Astrocyte (in vitro differentiated cells and primary cell): Measurements from ENCODE around the gene TMEM138. TPM values are rescaled to one million over a fixed set of nuclear protein-coding genes. Genes with fewer than 3 reads are reported as not detected.

Experiments
- DNase-seq: peaks from one replicate; pipeline ENCODE4 v3.0.0-alpha.2; 2010; ENCODE audit warnings: low read depth
- FAIRE-seq: peaks from 2 replicates; lab custom pipeline; 2011; peaks lifted over from hg19 to GRCh38; lab: Jason Lieb, UNC
- H2AFZ ChIP-seq: 2 replicates; pipeline ENCODE4 v1.6.0; 2012; ENCODE audit warnings: low read depth, low read length, inconsistent platforms
- H3K27ac ChIP-seq: 2 replicates; pipeline ENCODE4 v1.5.1; 2011; ENCODE audit warnings: low read depth, low read length, inconsistent platforms
- H3K27me3 ChIP-seq: 2 replicates; pipeline ENCODE4 v1.6.0; 2011; ENCODE audit warnings: low read length, inconsistent platforms; ENCODE audit not compliant: insufficient read depth
- H3K36me3 ChIP-seq: 2 replicates; pipeline ENCODE4 v1.5.1; 2011; ENCODE audit warnings: low read length, inconsistent platforms; ENCODE audit not compliant: insufficient read depth
- H3K4me1 ChIP-seq: 2 replicates; pipeline ENCODE4 v1.5.1; 2011; ENCODE audit warnings: low read length, inconsistent platforms; ENCODE audit not compliant: insufficient read depth
- H3K4me2 ChIP-seq: 2 replicates; pipeline ENCODE4 v1.6.0; 2012; ENCODE audit warnings: low read length, inconsistent platforms
- H3K4me3 ChIP-seq: 2 replicates; pipeline ENCODE4 v1.5.1; 2011; ENCODE audit warnings: low read depth, mild to moderate bottlenecking, low read length, inconsistent platforms; ENCODE audit not compliant: insufficient read depth
- H3K79me2 ChIP-seq: 2 replicates; pipeline ENCODE4 v1.6.0; 2012; ENCODE audit warnings: mild to moderate bottlenecking, low read length, inconsistent platforms; ENCODE audit not compliant: insufficient read depth
- H3K9ac ChIP-seq: 2 replicates; pipeline ENCODE4 v1.6.0; 2012; ENCODE audit warnings: mild to moderate bottlenecking, low read length, inconsistent platforms
- H3K9me3 ChIP-seq: 2 replicates; pipeline ENCODE4 v1.5.1; 2012; ENCODE audit warnings: low read depth, mild to moderate bottlenecking, low read length, inconsistent platforms; ENCODE audit not compliant: insufficient read depth
- H4K20me1 ChIP-seq: 2 replicates; pipeline ENCODE4 v1.6.0; 2012; ENCODE audit warnings: low read length, inconsistent platforms; ENCODE audit not compliant: insufficient read depth
- H3K27ac Mint-ChIP-seq: one replicate; pipeline ENCODE4 v1.8.0; 2021; ENCODE audit warnings: mild to moderate bottlenecking, mixed read lengths; ENCODE audit not compliant: unreplicated experiment
- H3K27me3 Mint-ChIP-seq: one replicate; pipeline ENCODE4 v1.8.0; 2021; ENCODE audit warnings: low read depth, mixed read lengths; ENCODE audit not compliant: unreplicated experiment
- H3K36me3 Mint-ChIP-seq: one replicate; pipeline ENCODE4 v1.8.0; 2021; ENCODE audit warnings: low read depth, mixed read lengths; ENCODE audit not compliant: unreplicated experiment
- H3K4me1 Mint-ChIP-seq: one replicate; pipeline ENCODE4 v1.8.0; 2021; ENCODE audit warnings: low read depth, mixed read lengths; ENCODE audit not compliant: unreplicated experiment
- H3K4me3 Mint-ChIP-seq: one replicate; pipeline ENCODE4 v1.8.0; 2021; ENCODE audit warnings: mild to moderate bottlenecking, moderate library complexity, mixed read lengths; ENCODE audit not compliant: unreplicated experiment
- H3K9me3 Mint-ChIP-seq: one replicate; pipeline ENCODE4 v1.8.0; 2021; ENCODE audit warnings: mild to moderate bottlenecking, mixed read lengths; ENCODE audit not compliant: unreplicated experiment
- CTCF ChIP-seq: IDR thresholded peaks from 2 replicates; pipeline ENCODE4 v1.5.1; 2011; ENCODE audit warnings: low read depth, mild to moderate bottlenecking, inconsistent platforms, low read length, moderate library complexity; ENCODE audit not compliant: insufficient read depth
- EZH2 ChIP-seq: IDR thresholded peaks from 2 replicates; pipeline ENCODE4 v1.6.1; 2012; ENCODE audit warnings: mild to moderate bottlenecking, low read length, inconsistent platforms; ENCODE audit not compliant: insufficient read depth
- total RNA-seq: library from RNA; stranded (reverse); gene quantifications from 2 replicates; pipeline ENCODE4 v1.2.1, GENCODE V29; 2021

TMEM138 gene
- total RNA-seq, 1 donor from 2014 or later: 36.8 TPM

DNA sequence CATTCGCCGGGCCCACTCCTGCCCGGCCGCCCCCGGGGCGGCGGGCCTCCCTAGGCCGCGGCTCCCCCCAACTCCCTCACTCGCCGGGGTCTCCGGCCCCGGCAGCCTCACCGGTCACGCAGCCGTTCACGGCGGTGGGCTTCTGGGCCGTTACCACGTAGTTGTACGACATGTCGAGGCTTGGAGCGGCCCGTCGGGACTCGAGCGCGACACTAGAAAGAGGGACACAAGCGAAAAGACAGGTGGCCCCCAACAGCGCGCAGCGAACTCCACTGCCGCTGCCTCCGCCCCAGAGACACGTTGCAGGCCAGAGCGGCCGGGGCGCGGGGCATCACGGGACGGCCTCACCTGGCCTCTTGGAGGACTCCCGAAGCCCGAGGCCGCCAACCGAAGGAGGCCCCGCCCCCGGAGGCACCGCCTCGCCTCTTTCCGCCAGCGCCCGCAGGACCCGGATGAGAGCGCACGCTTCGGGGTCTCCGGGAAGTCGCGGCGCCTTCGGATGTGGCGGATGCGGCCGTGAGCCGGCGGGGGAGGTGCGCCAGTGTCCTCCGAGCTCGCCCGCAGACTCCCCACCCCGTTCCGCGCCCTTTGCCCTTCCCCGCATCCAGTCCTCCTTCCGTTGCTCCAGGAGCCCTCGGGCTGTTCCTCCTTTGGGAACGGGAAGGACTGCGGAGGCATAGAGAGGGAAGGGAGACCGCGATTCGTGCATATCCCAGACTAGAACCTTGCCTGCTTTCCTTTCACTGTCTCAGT, 29.2 kb upstream of the TMEM138 start, which contains the start of the genes DDB1 and TKFC:
Gene DDB1, minus strand, starts transcription at position 309 of the 753 bp plus-strand sequence. Its CDS starts 137 bp downstream, at position 172.
Gene TKFC, plus strand, starts transcription at position 432 of the 753 bp plus-strand sequence. CDS start 1,501 bp downstream, outside the sequence.
- no peak for FAIRE-seq
- Histone ChIP-seq H3K9ac (peak within 1 kb of the TSS; percentile 100), H3K4me1 (peaks cover 31% of the 10 kb centered on the region), H3K27me3 (no peaks in the 10 kb centered on the region), H3K4me3 (peak within 1 kb of the TSS; percentile 88), H3K9me3 (no peaks in the 10 kb centered on the region), H3K27ac (peak within 1 kb of the TSS; percentile 94), H4K20me1 (peaks cover 42% of the 10 kb centered on the region), H3K4me2 (peak within 1 kb of the TSS; percentile 98), H3K36me3 (peaks cover 16% of the 10 kb centered on the region), H2AFZ (peak within 1 kb of the TSS; percentile 97), H3K79me2 (peaks cover 54% of the 10 kb centered on the region)
- H3K27ac Mint-ChIP-seq: peak within 1 kb of the TSS; percentile 77
- no peaks in the 10 kb centered on the region for H3K27me3 Mint-ChIP-seq
- peaks cover 40% of the 10 kb centered on the region for H3K4me1 Mint-ChIP-seq
- peaks cover 2% of the 10 kb centered on the region for H3K36me3 Mint-ChIP-seq
- DNase-seq: peak; percentile 79
- TF ChIP-seq CTCF: no peak
- no peak for TF ChIP-seq EZH2
- peak within 1 kb of the TSS; percentile 98 for H3K4me3 Mint-ChIP-seq
- H3K9me3 Mint-ChIP-seq: no peaks in the 10 kb centered on the region

DNA sequence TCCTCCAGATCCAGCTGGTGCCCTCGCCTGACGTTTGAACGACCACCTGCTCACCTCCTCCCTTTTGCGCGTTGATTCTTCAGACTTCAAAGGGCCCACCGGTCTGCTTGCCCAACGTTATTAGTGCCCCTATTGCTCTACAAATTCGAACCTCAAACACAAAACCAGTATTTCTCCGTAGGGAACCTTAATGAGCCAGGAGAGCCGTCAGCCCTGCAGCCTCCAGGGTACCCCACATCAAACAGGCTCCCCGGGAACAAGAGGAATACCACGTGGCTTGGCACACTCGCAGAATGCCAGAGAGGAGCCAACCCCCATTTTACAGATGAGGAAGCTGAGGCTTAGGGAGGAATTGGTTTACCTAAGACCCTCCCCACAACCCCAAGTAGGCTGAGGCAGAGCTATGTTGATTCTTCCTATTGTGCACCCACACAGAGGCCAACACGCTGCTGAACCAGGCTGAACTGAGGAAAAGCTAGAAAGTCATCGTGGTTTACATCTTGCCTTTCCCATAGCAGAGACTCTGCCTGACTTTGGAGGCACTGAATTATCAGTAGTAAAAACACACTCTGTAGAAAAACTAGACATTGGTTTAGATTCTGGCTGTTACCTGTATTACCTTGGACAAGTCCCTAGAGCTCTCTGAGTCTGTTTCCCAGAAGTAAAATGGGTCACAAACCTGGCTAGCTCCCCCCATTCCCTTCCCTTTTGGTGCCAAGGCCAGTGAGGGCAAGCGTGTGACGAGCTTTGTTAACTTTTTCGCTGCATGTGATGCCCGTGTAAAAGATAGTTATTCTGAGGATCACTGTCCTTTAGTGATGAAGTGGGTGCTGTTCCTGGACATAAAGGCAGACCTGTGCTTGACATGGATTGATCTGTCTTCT, 28.4 kb upstream of the TMEM138 start:
- peak overlapping the region; percentile 97 for H2AFZ ChIP-seq
- H3K36me3 ChIP-seq: peaks cover 13% of the 10 kb centered on the region
- peaks cover 36% of the 10 kb centered on the region for H4K20me1 ChIP-seq
- H3K4me3 ChIP-seq: peak overlapping the region; percentile 88
- H3K36me3 Mint-ChIP-seq: peaks cover 7% of the 10 kb centered on the region
- DNase-seq (no peak), FAIRE-seq (no peak)
- no peak for TF ChIP-seq CTCF
- TF ChIP-seq EZH2: no peak
- no peaks in the 10 kb centered on the region for H3K27me3 ChIP-seq
- H3K9ac ChIP-seq: peak overlapping the region; percentile 100
- H3K4me1 Mint-ChIP-seq: peaks cover 35% of the 10 kb centered on the region
- no peaks in the 10 kb centered on the region for H3K27me3 Mint-ChIP-seq
- H3K4me2 ChIP-seq: peak overlapping the region; percentile 98
- peak overlapping the region; percentile 94 for H3K27ac ChIP-seq
- H3K9me3 ChIP-seq: no peaks in the 10 kb centered on the region
- H3K27ac Mint-ChIP-seq: peak overlapping the region; percentile 66
- H3K79me2 ChIP-seq: peaks cover 47% of the 10 kb centered on the region
- H3K4me3 Mint-ChIP-seq: peak overlapping the region; percentile 98
- H3K4me1 ChIP-seq: peaks cover 30% of the 10 kb centered on the region
- H3K9me3 Mint-ChIP-seq: no peaks in the 10 kb centered on the region
